NCI-H2171 treated with DMSO at 0.1 percent for 48 hours (cell line): Measurements from ENCODE around the gene DPYD.

Experiments used
- DNase-seq: peaks from one replicate; lab custom pipeline; 2025; lab: John Stamatoyannopoulos, UW

Gene DPYD

DNA sequence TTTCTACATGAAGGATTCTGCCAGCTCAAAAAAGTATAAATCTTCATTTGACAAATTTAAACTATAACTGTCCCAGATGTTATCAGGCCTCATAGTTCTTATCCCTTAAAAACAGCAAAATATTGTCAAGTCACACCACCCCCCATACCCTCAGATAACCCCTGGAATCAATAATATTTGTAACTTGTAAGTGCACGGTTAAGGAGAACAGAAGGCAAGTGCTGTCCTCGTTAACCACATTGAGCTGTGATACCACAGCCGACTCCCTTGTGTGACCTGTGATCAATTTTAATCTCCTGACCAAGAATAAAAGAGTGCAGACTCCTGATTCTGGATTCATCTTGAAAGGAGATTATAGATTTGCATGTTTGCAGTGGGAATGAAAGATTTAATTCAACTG is 310.7 kb downstream of the DPYD start:
- no peak for DNase-seq

DNA sequence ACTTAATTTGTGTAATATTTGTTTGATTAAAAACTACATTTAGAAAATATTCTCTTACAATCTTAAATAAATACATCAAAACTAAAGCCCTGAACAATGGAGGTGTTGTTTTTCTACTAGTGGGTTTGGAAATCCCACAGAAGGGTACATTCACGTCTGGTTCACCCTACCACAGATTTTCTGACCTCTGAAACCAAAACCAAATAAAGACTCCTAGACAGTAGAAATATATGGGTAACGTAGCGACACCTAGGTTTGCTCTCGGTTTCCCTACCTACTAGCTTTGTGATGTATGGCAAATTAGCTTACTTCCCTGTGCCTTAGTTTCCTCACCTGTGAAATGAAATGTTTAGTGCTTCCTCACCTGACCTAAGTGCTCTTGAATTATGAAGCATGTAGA is 312.6 kb downstream of the DPYD start:
- DNase-seq = no peak

DNA sequence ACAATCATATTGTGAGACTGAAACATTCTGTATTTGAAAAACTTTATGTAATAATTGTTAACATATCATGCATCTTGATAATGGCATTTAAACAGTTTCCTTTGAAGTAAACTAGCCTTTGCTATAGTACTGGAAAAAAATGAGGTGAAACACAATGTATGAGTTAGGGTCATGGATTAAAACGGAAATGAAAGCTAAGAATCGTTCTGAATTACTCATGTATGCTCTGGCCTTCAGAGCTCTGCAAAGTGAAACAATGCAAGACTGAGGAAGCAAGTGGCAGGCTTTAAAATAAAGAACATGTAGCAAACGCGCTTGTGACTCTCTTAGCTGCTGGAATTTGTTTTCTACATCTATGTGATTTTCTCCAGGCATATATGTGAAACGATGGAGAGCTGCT is 317.1 kb downstream of the DPYD start:
- no peak for DNase-seq

DNA sequence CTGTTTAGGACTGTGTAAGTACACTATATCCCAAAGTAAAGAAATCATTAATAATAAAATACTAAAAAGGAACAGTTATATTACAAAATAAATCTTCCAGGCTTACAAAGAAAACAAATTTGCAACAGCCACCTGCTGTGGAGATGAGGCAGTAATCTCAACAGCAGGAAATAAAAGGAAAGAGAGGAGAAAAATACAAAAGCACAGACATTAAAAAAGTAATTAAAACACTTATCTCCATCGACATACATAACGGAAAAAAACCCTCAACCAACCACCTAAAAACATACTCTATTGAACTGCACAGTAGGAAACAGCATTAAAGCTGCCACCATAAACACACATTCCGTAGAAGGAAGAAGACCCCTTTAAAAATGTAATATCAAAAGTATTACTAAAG is 317.6 kb downstream of the DPYD start:
- no peak for DNase-seq

DNA sequence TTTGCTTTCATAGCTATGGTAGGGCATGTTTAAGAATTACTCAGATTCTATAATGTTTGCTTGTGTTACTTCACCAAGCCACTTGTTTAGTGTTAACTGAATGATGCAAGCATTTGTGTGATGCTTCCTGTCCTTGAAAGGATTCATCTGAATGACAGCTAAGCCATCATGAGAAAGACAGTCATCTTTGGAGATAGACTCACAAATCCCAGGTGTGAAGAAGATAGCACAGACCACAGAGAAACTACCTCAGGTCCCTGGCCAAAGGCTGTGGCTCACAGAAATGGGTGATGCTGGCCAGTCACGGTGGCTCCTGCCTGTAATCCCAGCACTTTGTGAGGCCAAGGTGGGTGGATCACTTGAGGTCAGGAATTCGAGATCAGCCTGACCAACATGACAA is 321.4 kb downstream of the DPYD start:
- no peak for DNase-seq

DNA sequence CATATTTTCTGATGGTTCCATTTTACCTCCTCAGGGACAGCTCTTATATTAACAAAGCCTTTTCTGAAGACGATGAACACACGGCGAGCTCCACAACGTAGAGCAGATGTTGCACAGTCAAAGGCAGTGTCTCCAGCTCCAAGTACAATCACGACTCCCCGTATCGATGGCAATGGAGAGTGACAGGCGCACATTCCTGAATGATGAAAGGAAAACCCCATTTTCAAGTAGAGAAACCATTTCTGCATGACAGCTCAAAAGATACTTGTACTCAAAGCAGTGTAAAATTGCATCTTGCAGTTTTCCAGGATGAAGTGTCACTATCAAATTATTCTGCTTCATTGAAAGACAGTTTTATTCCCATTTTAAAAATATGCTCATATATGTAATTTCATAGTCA is 327.6 kb downstream of the DPYD start:
- no peak for DNase-seq

DNA sequence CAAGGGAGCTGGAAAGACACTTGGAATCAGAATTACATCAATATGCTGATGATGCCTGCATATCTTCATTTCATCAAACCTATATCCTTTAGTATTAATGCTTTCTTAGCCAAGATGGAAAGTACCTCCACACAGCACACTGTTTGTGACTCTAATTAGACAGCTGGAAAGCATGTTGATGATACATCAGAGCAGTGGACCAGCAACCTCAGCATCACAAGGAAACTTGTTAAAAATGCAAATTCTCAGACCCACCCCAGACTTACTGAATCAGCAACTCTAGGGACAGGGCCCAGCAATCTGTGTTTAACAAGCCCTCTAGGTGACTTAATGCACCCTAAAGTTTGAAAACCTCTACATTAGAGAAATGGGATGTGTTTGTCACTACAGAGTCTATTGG is 332.1 kb downstream of the DPYD start:
- no peak for DNase-seq

DNA sequence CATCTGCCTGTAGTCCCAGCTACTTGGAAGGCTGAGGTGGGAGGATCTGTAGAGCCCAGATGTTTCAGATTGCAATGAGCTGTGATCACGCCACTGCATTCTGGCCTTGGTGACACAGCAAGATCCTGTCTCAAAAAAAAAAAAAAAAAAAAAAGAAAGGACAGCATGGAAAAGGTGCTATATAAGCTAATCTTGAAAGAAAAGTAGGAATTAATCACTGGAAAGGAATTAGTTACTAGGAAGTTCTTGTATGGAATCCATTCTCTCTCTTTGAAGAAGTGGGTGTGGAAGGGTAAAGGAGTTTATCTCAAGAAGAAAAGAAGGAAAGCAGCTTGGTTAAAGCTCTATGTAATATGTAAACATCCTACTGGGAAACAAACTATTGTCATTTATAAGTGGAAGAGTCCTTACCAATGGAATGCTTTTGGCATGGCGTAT is 339.2 kb downstream of the DPYD start:
- no peak for DNase-seq

DNA sequence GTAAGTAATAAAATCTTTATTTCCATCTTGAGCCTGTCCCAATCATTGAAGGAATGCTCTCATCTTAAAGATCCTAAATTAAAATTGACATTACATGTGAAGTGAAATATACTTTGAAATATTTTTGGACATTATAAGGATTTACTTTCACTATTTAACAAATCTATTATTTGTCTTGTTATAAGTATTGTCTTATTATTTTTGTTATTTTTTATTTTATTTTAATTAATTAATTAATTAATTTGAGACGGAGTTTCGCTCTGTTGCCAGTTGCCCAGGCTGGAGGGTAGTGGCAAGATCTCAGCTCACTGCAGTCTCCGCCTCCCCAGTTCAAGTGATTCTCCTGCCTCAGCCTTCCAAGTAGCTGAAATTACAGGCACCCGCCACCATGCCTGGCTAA is 343.2 kb downstream of the DPYD start:
- no peak for DNase-seq

DNA sequence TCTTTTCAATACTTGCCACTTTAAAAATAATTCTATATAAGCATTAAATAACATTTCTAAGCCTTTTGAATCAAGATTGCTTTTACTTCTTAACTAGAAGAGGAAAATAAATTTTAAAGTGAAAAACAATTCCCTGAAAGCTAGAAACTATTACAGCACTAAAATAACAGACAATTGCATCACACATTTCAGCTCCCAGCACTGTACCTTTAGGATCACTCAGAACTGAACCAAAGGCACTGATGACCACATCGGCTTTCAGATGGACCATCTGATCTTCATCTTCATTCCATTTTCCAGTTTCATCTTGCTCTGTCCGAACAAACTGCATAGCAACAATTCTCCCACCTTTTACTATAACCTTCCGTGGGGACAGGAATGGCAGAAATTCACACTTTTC is 347.3 kb downstream of the DPYD start:
- no peak for DNase-seq

DNA sequence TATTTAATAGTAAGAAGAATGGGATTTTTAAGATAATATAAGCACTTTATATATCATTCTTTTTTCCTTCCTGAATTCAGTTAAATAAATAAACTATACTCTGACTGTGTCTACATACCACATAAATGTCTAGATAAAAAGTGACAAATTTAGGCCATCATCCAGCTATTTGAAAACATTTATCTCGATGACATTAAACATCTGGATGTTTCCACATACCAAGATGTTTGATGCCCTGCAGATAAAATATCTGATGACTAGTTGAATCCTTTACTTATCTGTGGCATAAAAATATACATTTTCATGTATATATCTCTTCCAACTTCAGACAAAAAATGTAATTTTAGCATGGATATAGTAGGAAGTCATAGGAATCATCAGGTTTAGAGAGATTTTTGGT is 348.3 kb downstream of the DPYD start:
- no peak for DNase-seq

DNA sequence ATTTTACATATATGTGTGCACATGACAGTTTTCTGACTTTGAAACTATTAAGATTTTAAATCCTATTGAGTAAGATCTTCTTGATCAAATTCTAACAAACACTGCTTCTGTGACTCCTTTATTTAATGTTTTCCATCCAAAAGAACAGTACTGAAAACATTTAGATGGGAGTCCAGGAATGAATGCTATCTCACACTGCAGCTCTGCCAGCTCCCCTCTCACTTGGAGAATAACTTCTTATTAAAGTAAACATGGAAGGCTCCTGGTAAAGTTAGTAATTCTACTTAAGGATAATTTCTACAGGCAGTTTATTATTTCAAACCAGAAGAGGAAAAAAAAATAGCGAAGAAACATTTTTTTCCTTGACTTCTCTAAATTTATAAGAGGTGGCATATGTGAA is 349.1 kb downstream of the DPYD start:
- DNase-seq = no peak

DNA sequence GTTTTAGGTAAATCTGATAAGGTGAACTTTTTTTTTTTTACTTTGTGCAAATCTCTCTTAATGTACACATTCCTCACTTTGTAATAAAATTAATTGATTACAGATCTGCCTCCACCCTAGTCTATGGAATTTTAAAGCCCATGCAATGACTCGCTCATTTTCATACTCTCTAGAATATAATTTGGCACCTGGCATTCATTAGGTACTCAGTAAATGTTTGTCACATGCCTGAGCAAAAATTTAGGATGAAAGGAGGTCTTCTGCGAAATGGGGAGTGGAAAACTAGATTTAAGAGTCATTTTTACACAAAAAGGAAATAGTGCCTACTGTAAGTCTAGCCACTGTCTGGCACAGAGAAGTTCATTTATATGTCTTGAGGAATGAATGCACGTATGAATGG is 350.1 kb downstream of the DPYD start:
- DNase-seq = no peak

DNA sequence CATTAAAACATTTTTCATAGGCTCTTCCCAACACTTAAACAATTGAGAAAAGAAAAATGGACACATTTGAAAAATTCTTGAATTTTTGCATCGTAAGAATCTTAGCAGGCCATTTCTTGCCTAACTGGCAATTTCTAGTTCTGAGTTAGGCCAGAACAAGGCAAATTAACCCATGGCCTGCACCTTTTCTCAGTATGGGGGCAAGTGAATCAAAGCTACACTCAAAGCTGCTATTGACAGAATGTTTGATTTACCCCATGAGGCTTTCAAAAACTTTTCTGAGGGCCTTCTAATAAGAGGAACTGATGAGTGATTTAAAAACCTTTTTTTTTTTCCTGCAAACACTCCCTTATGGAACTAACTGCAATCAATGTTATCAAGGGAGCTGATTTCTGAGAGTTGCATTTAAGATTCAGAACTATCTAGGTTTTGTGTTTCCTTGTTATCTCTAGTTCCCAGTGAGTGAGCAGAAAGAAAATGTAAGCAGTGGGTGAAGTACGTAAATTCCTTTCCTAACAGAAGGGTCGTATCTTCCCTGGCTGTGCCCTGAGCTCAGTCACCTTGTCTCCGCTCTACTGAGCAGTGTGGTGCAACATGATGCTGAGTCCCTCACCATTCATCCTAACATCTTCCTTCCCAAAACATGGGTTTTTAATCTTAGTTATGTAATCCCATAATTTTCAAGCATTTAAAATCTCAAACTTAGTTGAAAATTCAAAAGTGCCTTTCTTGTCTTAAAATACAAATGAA is 353.7 kb downstream of the DPYD start:
- no peak for DNase-seq

DNA sequence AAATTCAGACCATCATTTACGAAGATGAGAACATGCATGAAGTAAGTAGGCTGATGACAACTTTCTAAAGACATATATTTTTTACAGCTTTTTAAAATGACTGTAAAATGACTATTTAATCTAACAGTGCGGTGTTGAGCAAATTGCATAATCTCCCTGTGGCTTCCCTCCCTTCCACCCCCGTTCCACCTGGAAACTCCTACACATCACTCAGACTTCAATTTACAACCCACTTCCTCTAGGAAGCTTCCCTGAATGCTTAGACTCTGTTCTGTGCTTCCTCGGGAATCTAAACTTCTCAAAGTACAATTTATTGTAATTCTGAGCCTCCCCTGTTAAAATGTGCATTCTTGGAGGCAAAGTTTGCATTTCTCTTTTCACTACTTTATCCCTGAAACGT is 354.9 kb downstream of the DPYD start:
- no peak for DNase-seq

DNA sequence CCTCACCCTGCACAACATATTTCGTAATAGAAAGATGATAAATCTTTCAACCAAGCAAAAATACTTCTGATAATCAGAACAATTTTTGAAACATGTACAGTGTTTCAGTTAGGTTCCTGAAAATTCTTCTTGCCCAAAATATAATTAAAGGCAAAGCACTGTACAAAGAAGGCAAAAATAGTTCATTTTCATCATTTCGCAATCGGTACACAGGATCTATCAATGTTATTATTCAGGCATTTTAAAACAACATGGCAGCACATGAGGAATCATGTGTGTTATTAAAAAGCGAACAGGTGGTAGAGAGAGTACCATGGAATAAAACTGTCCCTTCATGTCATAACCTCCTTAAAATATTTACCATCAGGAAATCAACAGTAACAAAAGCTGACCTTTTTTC is 356.9 kb downstream of the DPYD start:
- no peak for DNase-seq

DNA sequence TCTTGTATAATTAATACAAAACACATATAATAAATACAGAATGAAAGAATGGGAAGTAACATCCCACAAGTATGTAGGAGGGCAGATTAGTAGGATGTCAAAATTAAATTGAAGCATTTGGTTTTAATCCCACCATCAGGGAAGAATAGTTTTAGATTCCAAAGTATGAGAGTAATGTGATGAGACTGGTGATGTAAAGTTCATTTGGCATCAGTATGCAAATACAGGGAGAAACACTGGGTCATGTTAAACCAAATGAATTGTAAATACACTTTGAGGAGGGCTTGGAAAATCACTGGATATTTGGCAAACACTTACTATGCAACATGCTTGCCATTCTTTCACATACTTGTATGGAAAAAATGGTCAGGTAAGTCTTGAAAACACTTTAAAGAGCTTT is 358.8 kb downstream of the DPYD start:
- no peak for DNase-seq

DNA sequence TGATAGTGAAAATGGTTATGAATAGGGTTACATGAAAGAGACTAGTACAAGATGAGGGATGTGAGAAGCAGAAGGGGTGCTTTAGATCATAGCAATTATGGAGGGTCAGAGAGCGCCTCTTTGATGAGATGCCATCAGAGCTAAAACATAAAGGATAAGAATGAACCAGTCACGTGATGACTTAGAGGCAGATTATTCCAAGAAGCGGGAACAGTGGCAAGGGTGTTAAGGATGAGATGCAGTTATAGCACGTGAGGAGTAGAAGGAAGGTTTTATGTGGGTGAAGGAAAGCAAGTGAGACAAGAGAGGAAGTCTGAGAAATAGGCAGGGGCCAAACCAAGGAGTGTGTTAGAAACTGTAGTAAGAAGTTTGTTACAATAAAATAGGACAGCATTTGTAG is 360.1 kb downstream of the DPYD start:
- DNase-seq = no peak

DNA sequence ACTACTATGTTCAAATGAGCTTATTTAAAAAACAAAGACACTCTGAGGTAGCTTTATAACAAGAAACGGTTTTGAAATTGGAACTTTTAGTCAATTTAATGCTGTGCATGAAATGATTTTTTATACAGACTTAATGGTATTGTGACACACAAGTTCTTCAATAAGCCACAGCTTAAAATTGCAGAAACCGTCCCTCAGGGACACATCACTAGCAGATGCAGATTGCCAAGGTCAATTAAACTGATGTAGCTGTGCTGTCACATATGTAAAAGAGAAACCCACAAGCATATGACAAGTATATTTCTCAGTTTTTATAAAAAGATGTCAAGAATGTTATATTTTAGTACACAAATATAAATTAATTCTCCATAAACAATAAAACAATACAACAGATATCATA is 366.9 kb downstream of the DPYD start:
- peak; percentile 69 for DNase-seq

DNA sequence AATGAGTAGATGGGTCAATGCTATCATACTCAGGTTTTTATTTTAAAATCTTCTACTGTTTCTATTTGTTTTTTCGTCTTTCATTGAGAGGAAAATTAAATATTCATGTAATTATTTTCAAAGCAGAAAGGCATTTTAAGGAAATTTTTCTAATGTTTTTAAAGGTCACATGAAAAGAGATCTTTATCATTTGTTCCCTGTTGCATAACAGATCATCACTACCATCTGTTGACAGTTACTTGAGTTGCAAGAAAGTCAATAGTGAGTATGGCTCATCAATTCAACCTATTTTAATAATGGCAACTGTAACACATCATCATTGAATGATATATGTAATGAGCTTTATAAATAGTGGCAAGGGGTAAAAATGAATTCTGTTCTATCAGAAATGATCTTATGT is 369.7 kb downstream of the DPYD start:
- peak; percentile 11 for DNase-seq

DNA sequence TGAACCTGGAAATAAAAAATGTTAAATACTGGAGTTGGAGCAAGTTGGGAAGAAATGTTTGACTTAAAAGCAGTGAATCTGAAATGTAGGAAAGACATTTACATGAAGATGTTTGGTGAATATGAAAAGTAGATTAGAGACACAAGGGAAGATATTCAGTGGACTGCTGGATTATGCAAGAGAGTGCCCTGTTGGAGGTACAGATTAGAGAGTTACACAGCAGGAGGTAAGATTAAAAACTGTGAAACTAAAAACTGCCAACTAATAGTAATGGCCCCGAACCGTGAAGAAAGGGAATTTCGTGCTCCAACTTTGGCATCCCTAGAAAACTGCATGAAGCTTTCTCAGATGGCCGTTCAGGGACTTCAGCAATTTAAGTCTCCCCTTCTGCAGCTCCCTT is 375.4 kb downstream of the DPYD start:
- DNase-seq = no peak

DNA sequence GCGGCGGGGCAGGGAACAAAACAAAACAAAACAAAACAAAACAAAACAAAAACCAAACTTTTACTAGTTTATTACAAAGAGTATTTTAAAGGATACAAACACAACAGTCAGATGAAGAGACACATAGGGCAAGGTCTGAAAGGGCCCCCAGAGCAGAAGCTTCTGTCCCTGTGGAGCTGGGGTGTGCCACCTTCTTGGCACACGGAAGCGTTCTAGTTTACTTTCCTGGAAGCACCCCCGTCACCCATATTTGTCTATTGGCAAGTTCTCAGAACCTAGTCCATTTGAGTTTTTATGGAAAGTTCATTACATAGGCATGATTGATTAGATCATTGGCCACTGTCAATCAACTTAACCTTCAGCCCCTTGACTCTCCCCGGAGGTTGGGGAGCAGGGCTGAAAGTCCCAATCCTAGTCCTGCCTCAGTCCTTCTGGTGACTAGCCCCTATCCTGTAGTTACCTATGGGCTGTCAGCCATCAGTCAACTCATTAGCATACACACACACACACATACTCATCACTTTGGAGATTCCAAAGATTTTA is 380.4 kb downstream of the DPYD start:
- DNase-seq = no peak

DNA sequence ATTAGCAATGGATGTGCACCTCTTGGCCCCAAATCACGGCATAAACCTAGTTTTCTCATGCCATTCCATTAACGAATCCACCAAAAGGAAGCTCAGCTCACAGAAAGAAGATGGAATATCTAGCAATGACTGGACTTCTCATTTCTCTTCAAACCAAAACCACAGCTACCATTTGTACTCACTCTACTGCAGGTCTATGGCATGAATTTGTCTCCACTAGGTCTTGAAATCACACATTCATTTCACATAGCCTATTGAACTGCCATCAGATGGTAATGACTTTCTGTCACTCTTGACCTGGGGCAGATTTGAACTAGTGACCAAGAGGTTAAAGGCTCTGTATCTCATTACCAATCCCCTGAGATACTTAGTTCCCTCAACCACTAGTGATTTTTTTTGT is 382.7 kb downstream of the DPYD start:
- DNase-seq = no peak

DNA sequence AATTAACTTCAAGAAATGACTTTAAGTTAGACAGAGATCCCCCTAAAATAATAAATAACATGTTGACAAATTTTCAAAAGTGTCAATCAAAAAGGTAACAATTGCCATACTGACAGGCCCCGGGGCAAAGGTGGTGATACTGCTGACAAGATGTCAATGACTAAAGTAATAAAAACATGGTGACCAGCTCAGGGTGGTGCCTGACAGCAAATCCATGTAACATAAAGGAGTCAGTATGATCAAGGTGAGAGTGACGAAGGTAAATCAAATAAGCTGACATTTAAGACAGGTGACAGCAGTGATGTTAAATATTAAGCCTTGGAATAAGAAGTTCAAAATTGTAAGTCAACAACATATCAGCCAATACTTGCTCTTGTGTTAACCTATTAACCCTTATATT is 387.5 kb downstream of the DPYD start:
- DNase-seq = no peak
